ENCODE measurements around the gene DDIAS.

Gene DDIAS

GRCh38 chr11:82903843-82904586 lies 2.5 kb downstream of the DDIAS start:
- Histone ChIP-seq H3K36me3 (ENCODE audit: insufficient read depth, low read length) (no peaks in the 10 kb centered on the region), H3K4me1 (ENCODE audit: insufficient read depth, low read length, poor library complexity, severe bottlenecking) (no peaks in the 10 kb centered on the region), H4K20me1 (ENCODE audit: insufficient read depth, low read length, poor library complexity, severe bottlenecking) (no peaks in the 10 kb centered on the region), H3K9me2 (replicated peaks; ENCODE audit: low read depth, low read length) (no peaks in the 10 kb centered on the region), H3K27me3 (ENCODE audit: insufficient read depth, low read length, poor library complexity, severe bottlenecking) (no peaks in the 10 kb centered on the region), H3K9me3 (ENCODE audit: insufficient read depth, low read depth, low read length) (no peaks in the 10 kb centered on the region), H3K4me2 (ENCODE audit: low read depth, low read length, poor library complexity, severe bottlenecking) (no peak overlapping the region), H2AFZ (ENCODE audit: low read length) (no peak overlapping the region), H3K9ac (ENCODE audit: low read depth, low read length, poor library complexity, severe bottlenecking) (no peak overlapping the region), H3K79me2 (ENCODE audit: insufficient read depth, low read length) (no peaks in the 10 kb centered on the region), H3K4me3 (ENCODE audit: low read length, poor library complexity, severe bottlenecking) (no peak overlapping the region), H3F3A (ENCODE audit: low read depth) (no peaks in the 10 kb centered on the region)
- TF ChIP-seq, protein P1, sequence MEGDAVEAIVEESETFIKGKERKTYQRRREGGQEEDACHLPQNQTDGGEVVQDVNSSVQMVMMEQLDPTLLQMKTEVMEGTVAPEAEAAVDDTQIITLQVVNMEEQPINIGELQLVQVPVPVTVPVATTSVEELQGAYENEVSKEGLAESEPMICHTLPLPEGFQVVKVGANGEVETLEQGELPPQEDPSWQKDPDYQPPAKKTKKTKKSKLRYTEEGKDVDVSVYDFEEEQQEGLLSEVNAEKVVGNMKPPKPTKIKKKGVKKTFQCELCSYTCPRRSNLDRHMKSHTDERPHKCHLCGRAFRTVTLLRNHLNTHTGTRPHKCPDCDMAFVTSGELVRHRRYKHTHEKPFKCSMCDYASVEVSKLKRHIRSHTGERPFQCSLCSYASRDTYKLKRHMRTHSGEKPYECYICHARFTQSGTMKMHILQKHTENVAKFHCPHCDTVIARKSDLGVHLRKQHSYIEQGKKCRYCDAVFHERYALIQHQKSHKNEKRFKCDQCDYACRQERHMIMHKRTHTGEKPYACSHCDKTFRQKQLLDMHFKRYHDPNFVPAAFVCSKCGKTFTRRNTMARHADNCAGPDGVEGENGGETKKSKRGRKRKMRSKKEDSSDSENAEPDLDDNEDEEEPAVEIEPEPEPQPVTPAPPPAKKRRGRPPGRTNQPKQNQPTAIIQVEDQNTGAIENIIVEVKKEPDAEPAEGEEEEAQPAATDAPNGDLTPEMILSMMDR (conservative IDR thresholded peaks at IDR 0.05; ENCODE audit: low read length) = no peak
- TF ChIP-seq EZH2phosphoT487 (IDR thresholded peaks at IDR 0.05; ENCODE audit: borderline replicate concordance) = no peak

- Histone ChIP-seq H3K9me3 (ENCODE audit: insufficient read depth, low read depth, low read length) (no peaks in the 10 kb centered on the region), H3K36me3 (ENCODE audit: insufficient read depth, low read length) (no peaks in the 10 kb centered on the region), H3K9me2 (replicated peaks; ENCODE audit: low read depth, low read length) (no peaks in the 10 kb centered on the region), H3K79me2 (ENCODE audit: insufficient read depth, low read length) (no peaks in the 10 kb centered on the region), H3K27me3 (ENCODE audit: insufficient read depth, low read length, poor library complexity, severe bottlenecking) (no peaks in the 10 kb centered on the region), H3K4me1 (ENCODE audit: insufficient read depth, low read length, poor library complexity, severe bottlenecking) (no peaks in the 10 kb centered on the region), H3K4me3 (ENCODE audit: low read length, poor library complexity, severe bottlenecking) (no peak overlapping the region), H3K9ac (ENCODE audit: low read depth, low read length, poor library complexity, severe bottlenecking) (no peak overlapping the region), H2AFZ (ENCODE audit: low read length) (no peak overlapping the region), H4K20me1 (ENCODE audit: insufficient read depth, low read length, poor library complexity, severe bottlenecking) (no peaks in the 10 kb centered on the region), H3F3A (ENCODE audit: low read depth) (no peaks in the 10 kb centered on the region), H3K4me2 (ENCODE audit: low read depth, low read length, poor library complexity, severe bottlenecking) (no peak overlapping the region)
- TF ChIP-seq EZH2phosphoT487 (IDR thresholded peaks at IDR 0.05; ENCODE audit: borderline replicate concordance) = no peak
- TF ChIP-seq, protein P1 (conservative IDR thresholded peaks at IDR 0.05; ENCODE audit: low read length) = peak; percentile 76
Observed at GRCh38 chr11:82906236-82906635, 4.7 kb downstream of the DDIAS start.

- H3K27me3 ChIP-seq (ENCODE audit: insufficient read depth, low read length, poor library complexity, severe bottlenecking) = no peaks in the 10 kb centered on the region
- no peak overlapping the region for H3K4me2 ChIP-seq (ENCODE audit: low read depth, low read length, poor library complexity, severe bottlenecking)
- H3K79me2 ChIP-seq (ENCODE audit: insufficient read depth, low read length) = no peaks in the 10 kb centered on the region
- H3F3A ChIP-seq (ENCODE audit: low read depth) = no peaks in the 10 kb centered on the region
- no peaks in the 10 kb centered on the region for H3K36me3 ChIP-seq (ENCODE audit: insufficient read depth, low read length)
- no peaks in the 10 kb centered on the region for H4K20me1 ChIP-seq (ENCODE audit: insufficient read depth, low read length, poor library complexity, severe bottlenecking)
- no peak overlapping the region for H3K9ac ChIP-seq (ENCODE audit: low read depth, low read length, poor library complexity, severe bottlenecking)
- H3K4me1 ChIP-seq (ENCODE audit: insufficient read depth, low read length, poor library complexity, severe bottlenecking) = no peaks in the 10 kb centered on the region
- peaks cover 6% of the 10 kb centered on the region; the same call in 1 of the 2 replicates for H3K9me3 ChIP-seq (ENCODE audit: insufficient read depth, low read depth, low read length)
- TF ChIP-seq EZH2phosphoT487 (IDR thresholded peaks at IDR 0.05; ENCODE audit: borderline replicate concordance) = no peak
- TF ChIP-seq, protein P1 (conservative IDR thresholded peaks at IDR 0.05; ENCODE audit: low read length) = no peak
- H2AFZ ChIP-seq (ENCODE audit: low read length) = no peak overlapping the region
- no peaks in the 10 kb centered on the region for H3K9me2 ChIP-seq (replicated peaks; ENCODE audit: low read depth, low read length)
- H3K4me3 ChIP-seq (ENCODE audit: low read length, poor library complexity, severe bottlenecking) = no peak overlapping the region
Observed at GRCh38 chr11:82906931-82907330, 5.4 kb downstream of the DDIAS start.
